ENCODE results near the gene ATP5F1B. TPM values are rescaled to one million over a fixed set of nuclear protein-coding genes. Genes with fewer than 3 reads are reported as not detected.

ATP5F1B gene
- total and polyA plus RNA-seq, 2 of the 13 experiments (the other 11 are each of a cell fraction or from before 2014, with no cell fraction given) = 1,051 to 1,180 TPM

DNA sequence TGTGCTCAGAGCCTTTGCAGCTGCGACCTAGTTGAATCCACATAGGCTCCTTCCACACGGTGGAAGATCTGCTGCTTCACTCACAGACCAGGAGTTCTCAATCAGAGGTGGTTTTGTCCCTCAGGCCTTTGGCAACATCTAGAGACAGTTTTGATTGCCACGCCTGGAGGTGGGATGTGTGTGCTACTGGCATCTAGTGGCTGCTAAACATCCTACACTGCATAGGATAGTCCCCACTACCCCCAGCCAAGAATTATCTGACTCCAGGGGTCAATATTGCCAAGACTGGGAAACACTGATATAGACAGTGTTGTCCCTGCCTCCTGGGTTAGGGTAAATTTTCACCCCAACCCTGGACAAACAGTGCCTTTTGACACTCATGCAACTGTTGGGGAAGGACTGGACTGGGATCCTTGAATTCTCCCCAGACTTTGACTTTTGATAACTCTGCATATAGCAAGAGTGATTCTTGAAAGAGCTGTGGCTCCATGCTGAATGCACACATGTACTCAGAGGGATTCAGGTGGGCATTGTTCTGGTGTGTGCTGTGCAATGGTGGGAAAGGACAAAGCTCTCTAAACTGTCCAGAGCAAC, 55.5 kb downstream of the ATP5F1B start:
- H4K20me1 ChIP-seq (ENCODE audit: insufficient read depth, low read length) = no peaks in the 10 kb centered on the region
- ChIA-PET CTCF (ENCODE audit: low intra/inter-chr PET ratio, low total read pairs) (no interaction called here), POLR2A (no interaction called here)
- H3K27me3 ChIP-seq (ENCODE audit: control insufficient read depth in 1 of 2, insufficient read depth in 2 of 2, low read length in 2 of 2) = no peaks in the 10 kb centered on the region
- H3K9ac ChIP-seq (ENCODE audit: insufficient read depth, low read depth, low read length) = no peak overlapping the region
- intact Hi-C loops (cut with micrococcal nuclease; ENCODE audit: unreplicated experiment) = loop anchor here (1.0 kb wide), 1 partner anchor 77 kb away; no protein-coding TSS in a partner anchor
- in situ Hi-C loops (cut with HindIII; ENCODE audit: extremely low pct_ligation_motif_present, low pct_unique_long_range_greater_than_20kb) = no loop called here
- no peaks in the 10 kb centered on the region for H3K9me3 ChIP-seq (ENCODE audit: low read length)
- H3K79me2 ChIP-seq (ENCODE audit: insufficient read depth, low read length) = no peaks in the 10 kb centered on the region
- no peak overlapping the region for H3K4me3 ChIP-seq (replicated peaks in 1 of 3; ENCODE audit: insufficient read depth in 1 of 3, low read depth in 2 of 3, low read length in 3 of 3)
- DNase-seq (ENCODE audit: low spot score) = peak; percentile 41
- H2AFZ ChIP-seq (ENCODE audit: low read length) = no peak overlapping the region
- BruUV-seq (replicated peaks) = no TSS peak
- no peaks in the 10 kb centered on the region for H3K4me1 ChIP-seq (ENCODE audit: insufficient read depth, low read length)
- no peak overlapping the region for H3K27ac ChIP-seq (ENCODE audit: extremely low read length, insufficient read depth, low read length)
- WGBS (ENCODE audit: low lambda C conversion rate) = 23% methylated on average over 2 of the region's 3 CpGs
- FAIRE-seq = peak; percentile 90
- ATAC-seq = peak; percentile 90
- no peaks in the 10 kb centered on the region; a peak in 1 of 5 replicates for H3K36me3 ChIP-seq (replicated peaks in 1 of 2; ENCODE audit: control insufficient read depth in 1 of 2, insufficient read depth in 2 of 2, low read length in 2 of 2)
- H3K4me2 ChIP-seq (ENCODE audit: low read depth, low read length) = no peak overlapping the region
- TF ChIP-seq MXI1 (IDR thresholded peaks at IDR 0.05; ENCODE audit: borderline replicate concordance, low read depth, low read length) (no peak), AHR (CRISPR knock-in tag; IDR thresholded peaks at IDR 0.05) (no peak), NFKBIZ (CRISPR knock-in tag; IDR thresholded peaks at IDR 0.05) (no peak), NFYB (CRISPR knock-in tag; IDR thresholded peaks at IDR 0.05) (no peak), NR2F1 (CRISPR knock-in tag; IDR thresholded peaks at IDR 0.05) (no peak), SP2 (CRISPR knock-in tag; IDR thresholded peaks at IDR 0.05) (no peak), GATA4 (IDR thresholded peaks at IDR 0.05; ENCODE audit: borderline replicate concordance, low read depth) (no peak), ZNF34 (CRISPR knock-in tag; IDR thresholded peaks at IDR 0.05; ENCODE audit: borderline replicate concordance) (no peak), NFRKB (IDR thresholded peaks at IDR 0.05) (no peak), ZNF367 (CRISPR knock-in tag; IDR thresholded peaks at IDR 0.05; ENCODE audit: borderline replicate concordance) (no peak)
- TF ChIP-seq, protein P1, sequence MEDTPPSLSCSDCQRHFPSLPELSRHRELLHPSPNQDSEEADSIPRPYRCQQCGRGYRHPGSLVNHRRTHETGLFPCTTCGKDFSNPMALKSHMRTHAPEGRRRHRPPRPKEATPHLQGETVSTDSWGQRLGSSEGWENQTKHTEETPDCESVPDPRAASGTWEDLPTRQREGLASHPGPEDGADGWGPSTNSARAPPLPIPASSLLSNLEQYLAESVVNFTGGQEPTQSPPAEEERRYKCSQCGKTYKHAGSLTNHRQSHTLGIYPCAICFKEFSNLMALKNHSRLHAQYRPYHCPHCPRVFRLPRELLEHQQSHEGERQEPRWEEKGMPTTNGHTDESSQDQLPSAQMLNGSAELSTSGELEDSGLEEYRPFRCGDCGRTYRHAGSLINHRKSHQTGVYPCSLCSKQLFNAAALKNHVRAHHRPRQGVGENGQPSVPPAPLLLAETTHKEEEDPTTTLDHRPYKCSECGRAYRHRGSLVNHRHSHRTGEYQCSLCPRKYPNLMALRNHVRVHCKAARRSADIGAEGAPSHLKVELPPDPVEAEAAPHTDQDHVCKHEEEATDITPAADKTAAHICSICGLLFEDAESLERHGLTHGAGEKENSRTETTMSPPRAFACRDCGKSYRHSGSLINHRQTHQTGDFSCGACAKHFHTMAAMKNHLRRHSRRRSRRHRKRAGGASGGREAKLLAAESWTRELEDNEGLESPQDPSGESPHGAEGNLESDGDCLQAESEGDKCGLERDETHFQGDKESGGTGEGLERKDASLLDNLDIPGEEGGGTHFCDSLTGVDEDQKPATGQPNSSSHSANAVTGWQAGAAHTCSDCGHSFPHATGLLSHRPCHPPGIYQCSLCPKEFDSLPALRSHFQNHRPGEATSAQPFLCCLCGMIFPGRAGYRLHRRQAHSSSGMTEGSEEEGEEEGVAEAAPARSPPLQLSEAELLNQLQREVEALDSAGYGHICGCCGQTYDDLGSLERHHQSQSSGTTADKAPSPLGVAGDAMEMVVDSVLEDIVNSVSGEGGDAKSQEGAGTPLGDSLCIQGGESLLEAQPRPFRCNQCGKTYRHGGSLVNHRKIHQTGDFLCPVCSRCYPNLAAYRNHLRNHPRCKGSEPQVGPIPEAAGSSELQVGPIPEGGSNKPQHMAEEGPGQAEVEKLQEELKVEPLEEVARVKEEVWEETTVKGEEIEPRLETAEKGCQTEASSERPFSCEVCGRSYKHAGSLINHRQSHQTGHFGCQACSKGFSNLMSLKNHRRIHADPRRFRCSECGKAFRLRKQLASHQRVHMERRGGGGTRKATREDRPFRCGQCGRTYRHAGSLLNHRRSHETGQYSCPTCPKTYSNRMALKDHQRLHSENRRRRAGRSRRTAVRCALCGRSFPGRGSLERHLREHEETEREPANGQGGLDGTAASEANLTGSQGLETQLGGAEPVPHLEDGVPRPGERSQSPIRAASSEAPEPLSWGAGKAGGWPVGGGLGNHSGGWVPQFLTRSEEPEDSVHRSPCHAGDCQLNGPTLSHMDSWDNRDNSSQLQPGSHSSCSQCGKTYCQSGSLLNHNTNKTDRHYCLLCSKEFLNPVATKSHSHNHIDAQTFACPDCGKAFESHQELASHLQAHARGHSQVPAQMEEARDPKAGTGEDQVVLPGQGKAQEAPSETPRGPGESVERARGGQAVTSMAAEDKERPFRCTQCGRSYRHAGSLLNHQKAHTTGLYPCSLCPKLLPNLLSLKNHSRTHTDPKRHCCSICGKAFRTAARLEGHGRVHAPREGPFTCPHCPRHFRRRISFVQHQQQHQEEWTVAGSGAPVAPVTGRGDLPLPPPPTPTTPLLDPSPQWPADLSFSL (CRISPR knock-in tag; IDR thresholded peaks at IDR 0.05) = no peak
- TF ChIP-seq, protein P2, sequence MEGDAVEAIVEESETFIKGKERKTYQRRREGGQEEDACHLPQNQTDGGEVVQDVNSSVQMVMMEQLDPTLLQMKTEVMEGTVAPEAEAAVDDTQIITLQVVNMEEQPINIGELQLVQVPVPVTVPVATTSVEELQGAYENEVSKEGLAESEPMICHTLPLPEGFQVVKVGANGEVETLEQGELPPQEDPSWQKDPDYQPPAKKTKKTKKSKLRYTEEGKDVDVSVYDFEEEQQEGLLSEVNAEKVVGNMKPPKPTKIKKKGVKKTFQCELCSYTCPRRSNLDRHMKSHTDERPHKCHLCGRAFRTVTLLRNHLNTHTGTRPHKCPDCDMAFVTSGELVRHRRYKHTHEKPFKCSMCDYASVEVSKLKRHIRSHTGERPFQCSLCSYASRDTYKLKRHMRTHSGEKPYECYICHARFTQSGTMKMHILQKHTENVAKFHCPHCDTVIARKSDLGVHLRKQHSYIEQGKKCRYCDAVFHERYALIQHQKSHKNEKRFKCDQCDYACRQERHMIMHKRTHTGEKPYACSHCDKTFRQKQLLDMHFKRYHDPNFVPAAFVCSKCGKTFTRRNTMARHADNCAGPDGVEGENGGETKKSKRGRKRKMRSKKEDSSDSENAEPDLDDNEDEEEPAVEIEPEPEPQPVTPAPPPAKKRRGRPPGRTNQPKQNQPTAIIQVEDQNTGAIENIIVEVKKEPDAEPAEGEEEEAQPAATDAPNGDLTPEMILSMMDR (CRISPR knock-in tag; IDR thresholded peaks at IDR 0.05) = peak; percentile 61
- TF ChIP-seq, protein P3, sequence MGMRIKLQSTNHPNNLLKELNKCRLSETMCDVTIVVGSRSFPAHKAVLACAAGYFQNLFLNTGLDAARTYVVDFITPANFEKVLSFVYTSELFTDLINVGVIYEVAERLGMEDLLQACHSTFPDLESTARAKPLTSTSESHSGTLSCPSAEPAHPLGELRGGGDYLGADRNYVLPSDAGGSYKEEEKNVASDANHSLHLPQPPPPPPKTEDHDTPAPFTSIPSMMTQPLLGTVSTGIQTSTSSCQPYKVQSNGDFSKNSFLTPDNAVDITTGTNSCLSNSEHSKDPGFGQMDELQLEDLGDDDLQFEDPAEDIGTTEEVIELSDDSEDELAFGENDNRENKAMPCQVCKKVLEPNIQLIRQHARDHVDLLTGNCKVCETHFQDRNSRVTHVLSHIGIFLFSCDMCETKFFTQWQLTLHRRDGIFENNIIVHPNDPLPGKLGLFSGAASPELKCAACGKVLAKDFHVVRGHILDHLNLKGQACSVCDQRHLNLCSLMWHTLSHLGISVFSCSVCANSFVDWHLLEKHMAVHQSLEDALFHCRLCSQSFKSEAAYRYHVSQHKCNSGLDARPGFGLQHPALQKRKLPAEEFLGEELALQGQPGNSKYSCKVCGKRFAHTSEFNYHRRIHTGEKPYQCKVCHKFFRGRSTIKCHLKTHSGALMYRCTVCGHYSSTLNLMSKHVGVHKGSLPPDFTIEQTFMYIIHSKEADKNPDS (CRISPR knock-in tag; IDR thresholded peaks at IDR 0.05) = no peak
- TF ChIP-seq, protein P4, sequence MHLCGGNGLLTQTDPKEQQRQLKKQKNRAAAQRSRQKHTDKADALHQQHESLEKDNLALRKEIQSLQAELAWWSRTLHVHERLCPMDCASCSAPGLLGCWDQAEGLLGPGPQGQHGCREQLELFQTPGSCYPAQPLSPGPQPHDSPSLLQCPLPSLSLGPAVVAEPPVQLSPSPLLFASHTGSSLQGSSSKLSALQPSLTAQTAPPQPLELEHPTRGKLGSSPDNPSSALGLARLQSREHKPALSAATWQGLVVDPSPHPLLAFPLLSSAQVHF (CRISPR knock-in tag; IDR thresholded peaks at IDR 0.05) = no peak

Data from HepG2 (cell line).